Measurements from ENCODE around the gene INTS14. TPM values are rescaled to one million over a fixed set of nuclear protein-coding genes. Genes with fewer than 3 reads are reported as not detected.
A peak's percentile ranks its signal among the peaks of the same experiment; 100 is the strongest.

INTS14 gene
- total RNA-seq, 1 donor from 2014 or later, result 49.5 TPM

DNA sequence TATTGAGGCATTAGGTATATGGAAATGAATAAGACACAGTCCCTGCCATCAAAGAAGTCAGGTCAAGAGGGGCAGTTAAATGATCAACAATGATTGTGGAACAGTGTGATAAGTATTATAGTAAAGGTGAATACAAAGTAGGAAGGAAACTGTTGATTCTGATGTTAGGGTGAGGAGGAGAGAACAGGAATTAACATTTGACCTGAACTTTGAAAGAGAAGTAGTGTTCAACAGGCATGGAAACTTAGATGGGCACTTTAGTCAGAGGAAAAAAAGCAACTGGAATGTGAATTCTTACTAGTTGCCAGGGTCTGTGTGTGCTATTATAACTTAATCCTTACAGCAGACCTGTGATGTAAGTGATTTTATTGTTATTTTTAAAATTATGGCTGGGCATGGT, 63.1 kb downstream of the INTS14 start:
- TF ChIP-seq, protein P1, sequence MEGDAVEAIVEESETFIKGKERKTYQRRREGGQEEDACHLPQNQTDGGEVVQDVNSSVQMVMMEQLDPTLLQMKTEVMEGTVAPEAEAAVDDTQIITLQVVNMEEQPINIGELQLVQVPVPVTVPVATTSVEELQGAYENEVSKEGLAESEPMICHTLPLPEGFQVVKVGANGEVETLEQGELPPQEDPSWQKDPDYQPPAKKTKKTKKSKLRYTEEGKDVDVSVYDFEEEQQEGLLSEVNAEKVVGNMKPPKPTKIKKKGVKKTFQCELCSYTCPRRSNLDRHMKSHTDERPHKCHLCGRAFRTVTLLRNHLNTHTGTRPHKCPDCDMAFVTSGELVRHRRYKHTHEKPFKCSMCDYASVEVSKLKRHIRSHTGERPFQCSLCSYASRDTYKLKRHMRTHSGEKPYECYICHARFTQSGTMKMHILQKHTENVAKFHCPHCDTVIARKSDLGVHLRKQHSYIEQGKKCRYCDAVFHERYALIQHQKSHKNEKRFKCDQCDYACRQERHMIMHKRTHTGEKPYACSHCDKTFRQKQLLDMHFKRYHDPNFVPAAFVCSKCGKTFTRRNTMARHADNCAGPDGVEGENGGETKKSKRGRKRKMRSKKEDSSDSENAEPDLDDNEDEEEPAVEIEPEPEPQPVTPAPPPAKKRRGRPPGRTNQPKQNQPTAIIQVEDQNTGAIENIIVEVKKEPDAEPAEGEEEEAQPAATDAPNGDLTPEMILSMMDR (IDR thresholded peaks at IDR 0.05; ENCODE audit: partially characterized antibody, unreplicated experiment), result no peak
- Mint-ChIP-seq H3K9me3 (ENCODE audit: unreplicated experiment) (no peaks in the 10 kb centered on the region), H3K4me3 (ENCODE audit: unreplicated experiment) (no peak overlapping the region), H3K27ac (ENCODE audit: unreplicated experiment) (no peak overlapping the region), H3K27me3 (ENCODE audit: unreplicated experiment) (no peaks in the 10 kb centered on the region), H3K36me3 (ENCODE audit: unreplicated experiment) (no peaks in the 10 kb centered on the region), H3K4me1 (ENCODE audit: low read depth, unreplicated experiment) (peaks cover 11% of the 10 kb centered on the region)
- DNase-seq, result no peak

DNA sequence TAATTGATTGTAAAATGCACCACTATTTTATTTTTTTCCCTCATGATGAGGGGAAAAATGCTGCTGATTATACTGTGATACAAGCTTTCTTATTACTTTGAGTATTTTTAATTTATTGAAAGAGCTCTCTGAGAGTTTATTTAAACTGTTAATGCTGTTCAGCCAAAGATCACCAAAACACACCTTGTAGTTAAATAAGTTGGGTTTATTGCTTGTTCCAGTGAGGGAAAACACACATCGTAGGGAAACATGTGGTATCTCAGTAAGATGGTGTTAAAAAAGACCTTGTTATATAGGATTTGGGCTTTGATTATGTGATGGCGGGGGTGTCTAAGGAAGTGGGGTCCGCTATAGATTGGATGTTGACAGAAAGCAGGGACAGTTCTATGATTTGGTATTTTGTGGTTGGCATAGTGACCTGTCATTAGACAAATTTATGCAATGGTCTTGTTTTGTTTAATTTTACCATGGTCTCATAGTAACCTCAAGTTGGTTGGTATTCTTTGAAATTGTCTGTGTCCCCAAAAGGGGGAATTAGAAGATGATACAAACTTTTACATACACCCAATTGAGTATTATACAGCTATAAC, 69.6 kb downstream of the INTS14 start:
- peaks cover 7% of the 10 kb centered on the region for H3K4me1 Mint-ChIP-seq (ENCODE audit: low read depth, unreplicated experiment)
- no peak overlapping the region for H3K4me3 Mint-ChIP-seq (ENCODE audit: unreplicated experiment)
- TF ChIP-seq, protein P1 (IDR thresholded peaks at IDR 0.05; ENCODE audit: partially characterized antibody, unreplicated experiment), result no peak
- no peaks in the 10 kb centered on the region for H3K36me3 Mint-ChIP-seq (ENCODE audit: unreplicated experiment)
- H3K27me3 Mint-ChIP-seq (ENCODE audit: unreplicated experiment), result peaks cover 2% of the 10 kb centered on the region
- DNase-seq, result no peak
- no peaks in the 10 kb centered on the region for H3K9me3 Mint-ChIP-seq (ENCODE audit: unreplicated experiment)
- no peak overlapping the region for H3K27ac Mint-ChIP-seq (ENCODE audit: unreplicated experiment)

DNA sequence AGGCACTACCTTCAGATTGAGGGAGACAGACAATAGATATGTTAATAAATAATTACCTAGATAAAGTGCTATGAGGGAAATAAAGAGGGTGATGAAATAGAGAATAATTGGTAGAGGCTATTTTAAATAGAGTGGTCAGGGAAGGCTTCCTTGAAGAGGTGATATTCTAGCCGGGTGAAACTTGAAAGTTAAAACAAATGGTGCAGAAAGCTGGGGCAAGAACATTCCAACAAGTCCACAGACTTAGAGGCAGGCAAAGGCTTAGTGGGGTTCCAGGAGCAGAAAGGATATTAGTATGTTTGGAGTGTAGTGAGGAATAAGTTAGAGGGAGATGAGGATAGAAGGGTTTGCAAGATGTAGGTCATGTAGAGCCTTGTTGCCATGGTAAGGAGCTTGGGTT, 70.6 kb downstream of the INTS14 start:
- Mint-ChIP-seq H3K4me1 (ENCODE audit: low read depth, unreplicated experiment) (peaks cover 3% of the 10 kb centered on the region), H3K27ac (ENCODE audit: unreplicated experiment) (no peak overlapping the region), H3K9me3 (ENCODE audit: unreplicated experiment) (no peaks in the 10 kb centered on the region), H3K36me3 (ENCODE audit: unreplicated experiment) (no peaks in the 10 kb centered on the region), H3K4me3 (ENCODE audit: unreplicated experiment) (no peak overlapping the region), H3K27me3 (ENCODE audit: unreplicated experiment) (peaks cover 2% of the 10 kb centered on the region)
- TF ChIP-seq, protein P1 (IDR thresholded peaks at IDR 0.05; ENCODE audit: partially characterized antibody, unreplicated experiment), result no peak
- no peak for DNase-seq

DNA sequence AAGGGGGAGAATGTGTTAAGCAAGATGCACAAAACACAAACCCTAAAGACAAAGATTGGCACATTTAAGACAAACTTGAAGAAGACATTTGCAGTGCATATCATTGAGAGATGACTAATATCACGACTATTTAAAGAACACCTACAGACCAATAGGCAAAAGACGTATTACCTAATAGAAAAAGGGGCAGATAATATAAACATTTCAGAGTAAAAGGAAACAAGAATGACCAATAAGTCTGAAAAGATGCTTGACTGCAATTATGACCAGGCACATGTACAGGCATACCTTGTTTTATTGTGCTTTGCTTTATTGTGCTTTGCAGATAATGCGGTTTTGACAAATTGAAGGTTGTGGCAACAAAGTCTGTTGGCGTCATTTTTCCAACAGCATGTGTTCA, 75.7 kb downstream of the INTS14 start:
- no peaks in the 10 kb centered on the region for H3K36me3 Mint-ChIP-seq (ENCODE audit: unreplicated experiment)
- peaks cover 6% of the 10 kb centered on the region for H3K9me3 Mint-ChIP-seq (ENCODE audit: unreplicated experiment)
- H3K27ac Mint-ChIP-seq (ENCODE audit: unreplicated experiment), result no peak overlapping the region
- no peak for DNase-seq
- no peak overlapping the region for H3K4me3 Mint-ChIP-seq (ENCODE audit: unreplicated experiment)
- peaks cover 5% of the 10 kb centered on the region for H3K27me3 Mint-ChIP-seq (ENCODE audit: unreplicated experiment)
- TF ChIP-seq, protein P1 (IDR thresholded peaks at IDR 0.05; ENCODE audit: partially characterized antibody, unreplicated experiment), result no peak
- peaks cover 23% of the 10 kb centered on the region for H3K4me1 Mint-ChIP-seq (ENCODE audit: low read depth, unreplicated experiment)

DNA sequence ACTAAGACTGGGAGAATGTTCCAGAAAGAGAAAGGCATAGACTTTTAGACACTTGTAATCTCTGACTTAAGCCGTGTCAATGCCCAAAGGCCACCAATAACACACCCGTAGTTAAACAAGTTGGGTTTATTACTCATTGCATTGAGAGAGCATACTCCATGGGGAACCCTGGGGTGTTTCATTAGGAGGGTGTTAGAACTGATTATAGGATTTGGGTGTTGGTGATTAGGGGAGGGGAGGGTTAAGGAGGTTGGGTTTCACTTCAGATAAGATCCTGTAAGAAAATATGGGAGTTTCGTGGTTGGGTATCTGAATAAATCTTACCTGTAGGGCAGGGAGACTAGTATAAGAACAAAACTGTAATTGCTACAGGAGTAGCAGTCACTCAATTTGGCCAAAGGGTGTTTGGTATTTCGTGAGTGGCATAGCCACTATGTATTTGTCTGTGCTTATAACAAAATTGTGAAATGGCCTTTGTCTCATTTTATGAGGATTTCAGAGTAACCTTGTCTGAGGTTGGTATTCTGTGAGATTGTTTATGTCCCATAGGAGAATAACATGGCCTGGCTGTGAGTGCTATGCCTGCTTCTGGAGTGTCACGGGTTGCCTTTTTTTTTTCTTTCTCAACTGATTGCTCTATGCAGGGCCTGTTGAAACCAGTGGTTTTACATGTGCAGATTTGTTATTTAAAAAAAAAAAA, 77.7 kb downstream of the INTS14 start:
- Mint-ChIP-seq H3K27me3 (ENCODE audit: unreplicated experiment) (peaks cover 8% of the 10 kb centered on the region), H3K36me3 (ENCODE audit: unreplicated experiment) (no peaks in the 10 kb centered on the region), H3K4me3 (ENCODE audit: unreplicated experiment) (peak overlapping the region; percentile 84), H3K27ac (ENCODE audit: unreplicated experiment) (peak overlapping the region; percentile 39), H3K4me1 (ENCODE audit: low read depth, unreplicated experiment) (peaks cover 28% of the 10 kb centered on the region), H3K9me3 (ENCODE audit: unreplicated experiment) (peaks cover 6% of the 10 kb centered on the region)
- TF ChIP-seq, protein P1 (IDR thresholded peaks at IDR 0.05; ENCODE audit: partially characterized antibody, unreplicated experiment), result no peak
- no peak for DNase-seq

Measured in glutamatergic neuron (in vitro differentiated cells).